Astrocyte of the hippocampus (primary cell): ENCODE results near the gene FAM20A.

Experiments used
- DNase-seq: peaks from one replicate; pipeline ENCODE4 v3.0.0; 2011; ENCODE audit warnings: low read depth, low spot score

The FAM20A gene

DNA sequence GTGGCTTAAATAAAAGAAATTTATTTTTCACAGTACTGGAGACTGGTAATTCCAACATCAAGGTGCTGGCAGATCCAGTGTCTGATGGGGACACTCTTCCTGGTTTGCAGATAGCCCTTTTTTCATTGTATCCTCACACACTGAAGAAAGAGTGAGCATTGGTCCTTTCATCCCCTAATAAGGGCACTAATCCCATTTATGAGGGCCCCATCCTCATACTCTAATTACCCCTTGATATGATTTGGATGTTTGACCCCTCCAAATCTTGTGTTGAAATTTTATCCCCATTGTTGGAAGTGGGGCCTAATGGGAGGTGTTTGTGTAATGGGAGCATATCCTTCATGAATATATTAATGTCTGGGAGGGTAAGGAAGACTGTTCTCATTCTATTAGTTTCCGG, 9.4 kb upstream of the FAM20A start:
- DNase-seq, result no peak

DNA sequence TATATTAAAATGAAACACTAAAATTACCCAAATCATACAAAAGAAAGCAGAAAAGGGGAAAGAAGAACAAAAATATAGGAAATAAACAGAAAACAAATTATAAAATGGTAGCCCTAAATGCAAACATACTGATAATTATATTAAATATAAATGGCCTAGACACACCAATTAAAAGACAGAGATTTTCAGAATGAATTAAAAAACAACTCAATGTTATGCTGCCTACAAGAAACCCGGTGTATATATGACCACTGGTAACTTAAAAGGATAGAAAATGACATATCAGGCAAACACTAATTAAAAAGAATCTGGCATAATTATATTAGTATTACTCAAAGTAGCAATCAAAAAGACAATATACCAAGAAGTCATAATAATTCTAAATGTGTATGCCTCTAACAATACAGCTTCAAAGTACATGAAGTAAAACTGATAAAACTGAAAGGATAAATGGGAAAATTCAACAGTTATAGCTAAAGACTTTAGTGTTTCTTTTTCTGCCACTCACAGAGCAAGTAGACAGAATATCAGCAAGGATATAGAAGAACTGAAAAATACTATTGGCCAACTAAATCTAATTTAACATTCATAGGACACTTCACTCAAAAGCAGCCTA, 7.5 kb upstream of the FAM20A start:
- DNase-seq, result no peak

DNA sequence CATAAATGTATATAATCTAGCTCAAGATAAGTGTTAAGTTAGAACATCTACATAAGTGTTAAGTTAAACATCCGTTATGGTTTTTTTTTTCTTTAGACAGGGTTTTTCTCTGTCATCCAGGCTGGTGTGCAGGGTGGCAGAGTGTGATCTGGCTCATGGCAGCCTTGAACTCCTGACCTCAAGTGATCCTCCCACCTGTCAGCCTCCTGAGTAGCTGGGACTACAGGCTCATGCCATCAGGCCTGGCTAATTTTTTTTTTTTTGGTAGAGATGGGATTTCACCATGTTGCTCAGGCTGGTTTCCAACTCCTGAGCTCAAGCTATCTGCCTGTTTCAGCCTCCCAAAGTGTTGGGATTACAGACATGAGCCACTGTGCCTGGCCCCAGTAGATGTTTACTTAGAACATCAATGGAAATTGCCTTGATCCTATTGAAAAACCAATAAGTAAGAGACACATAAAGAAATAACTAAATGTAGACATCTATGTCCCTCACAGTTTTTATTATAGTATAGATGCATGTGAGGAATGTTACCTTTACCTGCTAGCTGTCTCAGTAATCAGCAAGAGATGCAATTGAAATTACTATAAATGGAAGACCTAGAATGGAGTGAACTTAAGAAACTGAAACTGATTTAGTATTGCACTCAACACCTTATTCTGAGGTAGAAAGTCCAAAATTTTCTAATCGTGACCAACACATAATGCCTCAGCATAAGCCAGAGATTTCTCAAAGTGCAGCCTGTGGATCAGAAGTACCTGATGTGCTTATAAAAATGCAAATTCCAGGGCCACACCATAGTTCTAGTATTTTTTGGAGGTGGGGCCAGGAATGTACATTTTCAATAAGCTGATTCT, 5.5 kb upstream of the FAM20A start:
- no peak for DNase-seq

DNA sequence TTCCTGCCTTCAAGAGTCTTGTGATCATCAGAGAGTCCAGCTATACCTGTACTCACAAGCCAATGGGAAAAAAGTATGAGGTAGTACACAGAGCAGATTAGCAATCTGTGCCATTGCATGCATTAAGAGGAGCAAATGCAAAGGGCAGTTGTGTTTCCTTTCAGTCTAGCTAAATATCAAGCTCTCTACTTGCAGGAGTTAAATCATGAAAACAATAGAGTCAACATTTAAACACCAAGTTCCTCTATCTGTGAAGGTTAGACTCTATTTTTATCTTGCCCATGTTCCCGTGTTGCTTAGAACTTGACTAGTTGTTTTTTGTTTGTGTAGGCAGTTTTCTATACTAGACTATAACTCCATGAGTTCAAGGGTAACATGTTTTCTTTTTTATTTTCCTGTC, 4.7 kb upstream of the FAM20A start:
- DNase-seq, result no peak

DNA sequence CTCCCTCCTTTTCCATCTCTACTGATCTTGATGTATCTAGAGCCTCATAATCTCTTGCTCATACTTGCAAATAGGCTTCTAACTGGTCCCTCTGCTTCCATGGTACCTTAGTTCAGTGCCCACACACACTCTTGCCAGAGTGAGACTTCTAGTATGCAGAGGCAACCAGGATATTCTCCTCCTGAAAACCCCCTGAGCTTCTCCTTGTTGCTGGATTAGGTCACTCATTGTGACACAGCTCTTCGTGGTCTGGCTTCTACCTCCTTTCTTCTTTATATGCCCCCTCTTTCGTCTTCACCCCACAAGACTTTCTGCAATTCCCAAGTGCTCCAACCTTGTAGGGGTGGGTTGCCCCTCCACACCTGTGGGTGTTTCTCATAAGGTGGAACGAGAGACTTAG, 2.5 kb upstream of the FAM20A start:
- no peak for DNase-seq

DNA sequence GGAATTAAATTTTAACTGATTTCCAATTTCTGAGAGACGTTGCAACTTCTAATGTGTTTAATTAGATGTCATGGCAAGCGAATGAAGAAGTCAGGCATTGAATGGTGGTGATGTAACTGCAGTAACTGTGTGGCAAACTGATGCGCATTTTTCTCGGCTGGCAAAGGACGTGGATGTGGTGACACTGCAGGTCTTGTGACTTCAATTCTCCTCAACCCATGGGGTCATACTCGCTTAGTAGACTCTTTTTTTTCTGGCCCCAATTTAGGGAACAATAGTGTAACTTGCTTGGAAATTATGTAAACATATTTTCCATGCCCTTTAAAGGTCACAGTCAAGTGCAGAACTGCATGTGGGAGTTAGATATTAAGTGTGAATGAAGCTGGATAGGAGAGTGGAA, 1.9 kb upstream of the FAM20A start:
- DNase-seq, result no peak

DNA sequence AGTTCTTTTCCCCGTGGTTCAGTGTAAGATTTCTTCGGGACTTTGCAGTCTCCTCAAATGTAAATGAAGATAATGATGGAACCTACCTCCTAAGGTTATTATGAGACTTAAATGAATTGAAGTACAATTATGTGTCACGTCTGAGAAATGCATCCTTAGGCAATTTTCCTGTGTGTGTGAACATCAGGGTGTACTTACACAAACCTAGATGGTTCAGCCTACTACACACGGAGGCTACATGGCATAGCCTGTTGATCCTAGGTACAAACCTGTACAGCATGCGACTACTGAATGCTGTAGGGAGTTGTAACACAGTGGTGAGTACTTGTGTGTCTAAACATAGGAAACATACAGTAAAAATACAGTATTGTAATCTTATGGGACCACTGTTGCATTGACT, 1.1 kb upstream of the FAM20A start:
- DNase-seq, result no peak

DNA sequence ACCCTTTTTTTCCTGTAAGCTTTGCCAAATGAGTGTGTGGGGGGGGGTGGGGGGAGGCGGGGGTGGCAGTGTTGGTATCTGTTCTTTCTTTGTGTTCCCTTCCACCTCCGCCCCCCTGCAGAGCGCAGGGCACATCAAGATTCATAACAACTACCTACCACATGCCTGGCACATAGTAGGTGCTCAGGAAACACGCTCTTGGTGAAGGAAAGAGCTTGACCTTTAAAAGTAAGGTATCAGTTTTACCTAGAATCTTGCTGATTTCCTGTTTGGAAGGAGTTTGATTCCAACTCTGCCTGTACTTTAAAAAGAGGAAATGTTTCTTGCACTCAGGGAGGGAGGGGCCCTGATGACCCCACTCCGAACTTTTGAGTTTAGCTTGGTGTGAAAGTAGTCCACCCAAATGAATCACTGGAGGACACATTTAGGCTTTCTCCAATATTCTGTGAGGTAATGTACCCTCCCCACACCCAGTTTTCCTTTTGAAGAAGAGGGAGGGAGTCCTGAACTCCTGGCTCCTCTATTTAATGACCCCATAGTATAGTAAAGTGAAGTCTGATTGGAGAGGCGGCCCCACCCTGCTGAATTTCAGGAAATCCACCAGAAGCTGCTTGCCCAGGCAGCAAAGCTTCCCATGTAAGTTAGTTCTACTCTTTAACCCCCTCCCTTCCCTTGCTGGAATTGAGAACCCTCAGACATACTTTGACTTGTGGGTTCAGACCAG, 560 bp upstream of the FAM20A start:
- no peak for DNase-seq

DNA sequence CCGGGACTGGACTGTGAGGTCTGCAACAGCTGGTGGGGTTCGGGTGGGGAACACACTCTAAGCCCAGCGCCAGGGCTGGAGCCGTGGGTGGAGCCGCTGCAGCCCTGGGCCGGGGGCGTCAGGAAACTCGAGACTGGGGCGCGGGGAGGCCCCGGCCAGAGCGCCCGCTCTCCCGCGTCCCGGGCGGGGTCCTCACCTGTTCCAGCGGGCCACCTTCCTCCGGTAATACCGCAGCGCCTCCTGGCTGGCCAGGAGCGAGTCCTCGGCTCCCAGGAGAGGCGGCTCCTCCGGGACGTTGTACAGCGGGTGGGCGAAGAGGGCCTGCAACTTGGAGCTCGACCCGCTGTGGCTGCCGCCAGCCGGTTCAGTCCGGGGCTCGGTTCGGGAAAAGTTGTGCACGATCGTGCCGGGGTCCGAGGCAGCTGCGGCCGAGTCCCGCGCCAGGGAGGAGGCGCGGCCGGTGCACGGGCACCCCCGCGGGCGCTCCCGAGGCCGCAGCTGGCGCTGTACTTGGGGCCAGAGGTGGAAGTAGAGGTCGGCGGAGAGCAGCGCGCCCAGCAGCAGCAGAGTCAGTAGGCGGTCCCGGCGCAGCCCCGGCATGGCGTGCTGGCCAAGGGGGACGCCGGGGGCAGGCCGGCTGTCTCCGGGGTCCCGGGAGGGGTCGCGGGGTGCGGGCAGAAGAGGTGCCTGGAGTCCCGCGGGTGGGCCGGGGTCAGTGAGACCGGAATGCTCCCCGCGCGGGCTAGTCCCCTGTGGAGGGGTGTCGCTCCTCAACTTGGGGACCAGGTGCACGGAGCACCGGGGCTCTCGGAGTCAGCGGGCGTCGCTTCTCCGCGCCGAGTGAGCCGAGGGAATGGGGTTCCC, 868 bp downstream of the FAM20A start:
- DNase-seq, result peak; percentile 28

DNA sequence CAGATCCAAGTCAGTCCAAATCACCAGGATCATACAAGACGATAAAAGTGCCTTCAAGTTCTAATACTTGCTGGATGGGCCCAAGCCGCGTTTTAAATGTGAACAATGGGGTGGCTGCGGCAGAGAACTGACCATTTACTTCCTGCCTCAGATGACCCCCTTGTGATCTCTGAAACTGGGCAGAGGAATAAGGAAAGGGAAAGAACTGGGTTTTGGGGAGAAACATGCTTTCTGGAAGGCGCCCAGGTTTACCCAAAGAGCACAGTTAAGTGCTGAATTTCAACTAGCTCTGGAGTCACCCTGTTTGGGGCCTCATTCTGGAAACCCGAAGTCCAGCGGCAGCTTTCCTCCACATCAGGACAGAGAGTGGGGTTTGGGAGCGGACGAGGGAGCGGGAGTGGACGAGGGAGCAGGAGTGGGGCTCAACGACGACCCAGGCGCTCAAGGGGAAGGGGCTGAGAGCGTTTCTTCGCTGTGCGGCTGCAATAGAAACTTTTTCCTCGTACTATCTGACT, 1.6 kb downstream of the FAM20A start:
- DNase-seq, result no peak

DNA sequence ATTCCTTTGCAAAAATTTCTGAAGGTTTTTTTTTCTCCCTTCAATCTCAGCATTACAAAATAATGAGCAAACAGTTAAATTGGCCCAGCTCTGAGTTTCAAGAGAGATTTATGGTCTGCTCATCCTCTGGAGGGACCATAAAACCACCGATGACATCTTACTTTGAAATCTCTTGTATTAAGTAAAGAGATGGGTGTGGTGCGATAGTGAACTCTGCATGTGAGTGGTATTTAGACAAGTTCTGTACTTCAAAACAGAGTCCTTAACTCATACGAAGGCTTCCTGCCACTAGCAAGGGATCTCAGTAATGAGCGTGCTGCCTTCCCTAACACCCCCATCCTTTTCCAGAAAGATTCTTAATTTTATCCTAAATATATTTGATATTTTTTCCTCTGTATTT, 2.1 kb downstream of the FAM20A start:
- no peak for DNase-seq

DNA sequence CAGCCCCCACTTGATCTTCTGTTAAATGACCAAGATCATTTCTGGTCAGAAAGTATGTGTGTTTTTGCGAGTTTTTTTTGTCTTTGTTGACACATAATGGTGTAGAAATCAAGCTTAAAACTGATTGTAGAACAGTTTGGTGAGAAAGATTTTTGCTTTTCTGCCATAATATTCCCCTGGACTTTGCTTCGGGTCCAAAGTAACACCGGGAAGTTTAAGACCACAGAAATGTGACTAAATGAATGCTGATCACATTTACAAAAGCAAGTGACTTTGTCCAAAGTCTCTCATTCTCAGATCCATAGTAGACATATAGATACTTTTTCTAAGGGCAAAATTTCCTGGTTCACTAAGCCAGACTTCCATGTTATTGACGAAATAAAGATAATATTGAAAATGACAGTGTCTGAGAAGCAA, 2.6 kb downstream of the FAM20A start:
- DNase-seq, result no peak

DNA sequence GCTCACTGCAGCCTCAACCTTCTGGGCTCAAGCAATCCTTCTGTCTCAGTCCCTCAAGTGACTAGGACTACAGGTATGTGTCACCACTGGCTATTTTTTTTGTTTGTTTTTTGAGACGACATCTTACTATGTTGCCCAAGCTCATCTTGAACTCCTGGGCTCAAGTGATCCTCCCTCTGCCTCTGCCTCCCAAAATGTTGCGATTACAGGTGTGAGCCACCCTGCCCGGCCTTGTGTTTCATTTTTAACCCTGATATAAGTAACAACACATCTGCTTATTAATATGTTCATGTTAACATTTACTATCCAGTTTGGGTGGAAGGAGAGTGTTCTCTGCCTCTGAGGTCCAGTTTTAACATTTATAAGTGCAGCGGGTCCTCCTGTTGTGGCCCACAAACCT, 3.1 kb downstream of the FAM20A start:
- DNase-seq, result no peak

DNA sequence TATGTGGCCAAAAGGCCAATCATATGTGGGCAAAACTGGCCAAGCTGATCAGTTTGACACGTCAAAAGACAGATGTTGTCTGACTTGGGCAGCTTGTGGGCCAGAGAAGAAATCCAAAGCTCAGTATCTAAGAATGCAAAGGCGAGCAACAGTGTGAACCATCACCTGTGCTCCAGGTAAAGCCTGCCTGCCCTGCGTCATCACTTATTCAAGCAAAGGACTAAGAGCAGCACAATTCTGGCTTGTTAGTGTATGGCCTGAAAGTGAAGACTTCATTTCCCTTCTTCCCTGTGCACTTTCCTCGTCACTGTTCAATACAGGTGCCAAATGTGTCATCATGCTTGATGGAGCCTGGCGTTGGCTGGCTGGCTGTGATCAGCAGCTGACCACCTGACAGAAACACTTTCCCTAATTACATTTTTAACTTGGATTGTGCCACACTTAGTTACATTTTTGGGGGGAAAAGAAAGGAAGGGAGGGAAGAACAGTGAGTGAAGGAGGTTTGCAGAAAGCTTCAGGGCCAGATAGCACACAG, 4.7 kb downstream of the FAM20A start:
- no peak for DNase-seq

DNA sequence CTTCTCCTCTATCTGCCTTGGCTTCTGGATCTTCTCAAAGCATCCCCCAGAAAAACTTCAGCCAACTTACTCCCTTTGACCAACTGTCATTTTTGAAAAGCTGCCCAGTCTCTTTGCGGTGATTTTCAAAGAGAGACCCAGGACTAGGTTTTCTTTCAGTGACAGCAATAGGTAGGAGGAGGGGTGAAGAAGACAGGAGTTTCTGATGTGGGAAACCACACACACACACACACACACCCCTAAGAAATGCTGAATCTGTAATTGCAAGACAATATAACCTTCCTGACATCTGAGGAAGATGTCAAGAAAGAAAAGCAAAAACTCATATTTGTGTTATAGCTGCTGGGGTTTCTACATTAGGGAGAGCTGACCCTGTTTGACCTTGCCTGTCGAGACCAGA, 5.2 kb downstream of the FAM20A start:
- no peak for DNase-seq

DNA sequence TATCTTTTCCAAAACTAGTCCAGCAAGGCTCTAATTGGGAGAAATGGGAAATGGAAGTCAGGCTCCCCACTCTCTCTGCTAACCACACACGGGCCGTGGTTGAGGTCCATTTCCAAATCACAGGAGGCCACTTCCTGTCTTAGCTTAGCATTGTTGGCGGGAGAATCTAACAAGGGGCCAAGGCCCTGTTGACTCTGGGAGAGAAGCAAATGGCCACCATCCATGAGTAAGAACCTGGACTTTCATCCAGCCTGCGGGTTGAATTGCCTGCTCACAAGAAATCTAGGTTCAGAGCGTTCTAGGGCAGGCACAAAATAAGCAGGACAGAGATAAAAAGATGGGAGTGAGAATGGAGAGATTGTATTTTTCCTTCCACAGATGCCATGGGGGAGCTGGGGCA, 5.7 kb downstream of the FAM20A start:
- no peak for DNase-seq

DNA sequence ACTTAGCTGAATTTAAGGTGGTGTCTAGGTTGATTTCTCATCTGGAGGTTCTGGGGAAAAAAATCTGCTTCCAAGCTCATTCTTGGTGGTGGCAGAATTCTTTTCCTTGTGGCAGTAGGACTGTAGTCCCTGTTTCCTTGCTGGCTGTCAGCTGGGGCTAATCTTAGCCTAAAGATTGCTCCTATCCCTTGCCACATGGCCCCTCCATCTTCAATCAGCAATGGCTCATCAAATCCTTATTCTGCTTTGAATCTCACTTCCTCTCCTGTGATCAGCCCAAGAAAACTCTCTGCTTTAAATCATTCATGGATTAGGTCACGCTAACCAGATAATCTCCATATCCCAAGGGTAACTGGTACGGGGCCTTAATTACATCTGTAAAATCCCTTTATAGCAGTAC, 6.6 kb downstream of the FAM20A start:
- DNase-seq, result no peak

DNA sequence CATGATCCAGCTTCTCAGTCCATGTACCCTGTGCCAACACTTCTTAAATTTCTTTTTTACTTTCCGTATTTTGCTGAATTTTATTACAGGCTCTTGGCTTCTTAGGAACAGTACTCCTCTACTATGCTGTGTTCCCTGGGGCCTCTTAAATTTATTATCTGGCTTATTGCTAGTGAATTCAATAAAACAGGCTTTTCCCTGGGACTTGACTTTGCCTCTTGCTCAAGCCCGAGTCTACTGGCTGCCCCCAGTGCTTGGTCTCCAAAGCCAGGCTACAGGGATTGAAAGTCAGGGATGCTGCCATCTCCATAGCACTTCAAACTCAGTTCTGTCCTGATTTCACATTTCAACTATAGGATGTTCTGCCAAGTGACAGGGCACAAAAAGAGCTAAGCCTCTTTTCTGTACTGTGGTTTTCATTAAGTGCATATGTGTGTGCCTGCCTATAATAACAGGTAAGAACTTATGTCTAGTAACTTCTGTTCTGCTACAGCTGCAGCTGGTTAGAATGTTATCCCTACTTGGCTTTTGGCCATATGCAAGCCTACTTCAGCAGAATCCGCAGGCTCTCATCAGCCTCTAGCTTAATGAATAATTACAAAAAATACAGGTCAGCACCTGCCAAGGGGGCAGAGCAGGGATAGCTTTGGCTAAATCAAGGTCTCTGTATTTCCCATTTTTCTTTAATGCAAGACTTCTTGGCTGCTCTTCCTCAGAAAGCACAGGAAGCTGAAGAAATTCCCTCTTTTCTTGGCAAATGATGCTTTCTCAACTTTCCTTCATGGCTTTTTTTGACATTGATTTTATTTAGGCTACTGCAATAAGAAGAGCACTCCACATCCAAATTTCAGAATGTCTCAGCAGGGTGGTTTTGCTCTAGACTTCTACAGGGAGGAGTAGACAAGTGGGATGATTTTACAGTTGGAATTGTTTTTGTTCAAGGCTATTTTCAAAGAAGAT, 8.2 kb downstream of the FAM20A start:
- DNase-seq, result no peak

DNA sequence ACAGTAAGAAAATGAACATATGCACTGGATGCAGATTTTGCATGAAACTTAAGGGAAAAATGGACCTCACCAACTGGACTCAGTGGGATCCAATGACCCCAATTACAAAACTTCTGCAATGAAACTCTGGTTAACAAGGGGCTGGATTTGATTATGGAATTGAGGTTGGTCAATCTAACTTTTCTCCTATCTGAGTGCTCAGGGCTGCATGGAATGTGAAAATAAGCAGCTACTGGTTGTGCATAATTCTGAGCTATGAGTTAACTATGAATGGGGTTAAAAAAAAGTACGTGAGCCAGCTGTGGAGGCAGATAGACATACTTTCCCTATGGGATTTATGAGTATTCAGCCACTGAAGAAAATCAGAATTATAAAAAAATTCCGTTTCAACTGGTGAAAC, 9.2 kb downstream of the FAM20A start:
- DNase-seq, result no peak

DNA sequence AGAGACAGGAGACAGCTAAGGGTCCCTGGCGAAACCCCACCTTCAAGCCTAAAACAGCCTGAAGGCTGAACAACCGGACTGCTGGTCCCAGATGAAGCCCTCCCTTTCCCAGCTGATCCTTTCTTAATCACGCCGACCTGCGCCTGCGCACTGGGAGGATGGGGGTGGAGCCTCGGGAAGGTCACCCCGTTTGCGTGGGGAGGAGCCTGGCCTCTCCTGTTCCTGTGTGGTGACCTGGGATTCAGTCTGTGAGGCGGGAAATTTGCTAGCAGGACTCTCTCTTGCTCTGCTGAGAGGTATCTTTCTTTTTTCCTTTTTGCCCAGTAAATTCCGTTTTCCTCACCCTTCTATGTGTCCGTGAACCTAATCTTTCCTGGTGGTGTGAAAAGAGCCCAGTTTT, 9.6 kb downstream of the FAM20A start:
- no peak for DNase-seq
